HepG2 (cell line): ENCODE data around the gene ZNF512B. TPM values are rescaled to one million over a fixed set of nuclear protein-coding genes. Genes with fewer than 3 reads are reported as not detected.

Experiments
- ARNT2 ChIP-seq: sonication (generic); formaldehyde crosslinking; IDR thresholded peaks from 2 replicates; pipeline ENCODE4 v1.8.0; 2022; ENCODE audit warnings: mild to moderate bottlenecking, low read depth, missing genetic modification reagents, moderate library complexity
- BRCA1 ChIP-seq: sonication (generic); formaldehyde crosslinking; IDR thresholded peaks from 2 replicates; pipeline ENCODE4 v1.4.0; 2020; ENCODE audit warnings: missing genetic modification reagents
- FOXC1 ChIP-seq: sonication (generic); formaldehyde crosslinking; IDR thresholded peaks from 2 replicates; pipeline ENCODE4 v1.8.0; 2022; ENCODE audit warnings: mild to moderate bottlenecking, missing genetic modification reagents, borderline replicate concordance
- HOXA9 ChIP-seq: sonication (generic); formaldehyde crosslinking; IDR thresholded peaks from 2 replicates; pipeline ENCODE4 v1.8.1; 2022; ENCODE audit warnings: missing genetic modification reagents, mild to moderate bottlenecking, moderate library complexity, borderline replicate concordance
- KMT2A ChIP-seq: sonication (generic); formaldehyde crosslinking; IDR thresholded peaks from 2 replicates; pipeline ENCODE4 v1.4.0; 2020; ENCODE audit warnings: missing genetic modification reagents
- NPAS2 ChIP-seq: sonication (generic); formaldehyde crosslinking; IDR thresholded peaks from 2 replicates; pipeline ENCODE4 v1.8.0; 2022; ENCODE audit warnings: mild to moderate bottlenecking, missing genetic modification reagents, borderline replicate concordance
- RBM22 ChIP-seq: fragments of 200-400 bp; formaldehyde crosslinking; optimal IDR thresholded peaks from 2 replicates; pipeline ENCODE3; 2017; ENCODE audit warnings: mild to moderate bottlenecking, low read length, moderate library complexity
- SALL1 ChIP-seq: sonication (generic); formaldehyde crosslinking; IDR thresholded peaks from 2 replicates; pipeline ENCODE4 v1.8.0; 2022; ENCODE audit warnings: mild to moderate bottlenecking, missing genetic modification reagents
- SMAD1 ChIP-seq: sonication (generic); formaldehyde crosslinking; IDR thresholded peaks from 2 replicates; pipeline ENCODE4 v1.4.0; 2020; ENCODE audit warnings: missing genetic modification reagents, low read depth, mild to moderate bottlenecking, borderline replicate concordance
- SMC3 ChIP-seq: IDR thresholded peaks from 2 replicates; pipeline ENCODE4 v1.6.1; 2011; ENCODE audit warnings: low read length, improper control_type of control experiment
- SPEN ChIP-seq: sonication (generic); formaldehyde crosslinking; IDR thresholded peaks from 2 replicates; pipeline ENCODE4 v1.5.1; 2020; ENCODE audit warnings: low read depth, mild to moderate bottlenecking, missing genetic modification reagents
- TFAP4 ChIP-seq: sonication (generic); IDR thresholded peaks from 2 replicates; pipeline ENCODE4 v1.6.1; 2016; ENCODE audit warnings: low read depth, borderline replicate concordance
- YY1 ChIP-seq: IDR thresholded peaks from 2 replicates; pipeline ENCODE4 v1.6.1; 2011; ENCODE audit warnings: low read length, low read depth, moderate library complexity, mild to moderate bottlenecking; ENCODE audit not compliant: insufficient read depth, insufficient replicate concordance
- ZBTB2 ChIP-seq: sonication (generic); formaldehyde crosslinking; IDR thresholded peaks from 2 replicates; pipeline ENCODE4 v1.8.0; 2022; ENCODE audit warnings: low read depth, missing genetic modification reagents
- ZBTB21 ChIP-seq: sonication (generic); formaldehyde crosslinking; IDR thresholded peaks from 2 replicates; pipeline ENCODE4 v1.4.0; 2020; ENCODE audit warnings: missing genetic modification reagents
- ZFP90 ChIP-seq: sonication (generic); formaldehyde crosslinking; IDR thresholded peaks from 2 replicates; pipeline ENCODE4 v1.8.0; 2022; ENCODE audit warnings: missing genetic modification reagents, mild to moderate bottlenecking, inconsistent platforms, borderline replicate concordance
- ZFY ChIP-seq: sonication (generic); formaldehyde crosslinking; IDR thresholded peaks from 2 replicates; pipeline ENCODE4 v1.4.0; 2020; ENCODE audit warnings: missing genetic modification reagents
- ZNF34 ChIP-seq: sonication (generic); formaldehyde crosslinking; IDR thresholded peaks from 2 replicates; pipeline ENCODE4 v1.4.0; 2020; ENCODE audit warnings: mild to moderate bottlenecking, missing genetic modification reagents, borderline replicate concordance
- ZNF503 ChIP-seq: sonication (generic); formaldehyde crosslinking; IDR thresholded peaks from 2 replicates; pipeline ENCODE4 v1.4.0; 2020; ENCODE audit warnings: missing genetic modification reagents
- ZNF775 ChIP-seq: sonication (generic); formaldehyde crosslinking; IDR thresholded peaks from 2 replicates; pipeline ENCODE4 v1.4.0; 2020; ENCODE audit warnings: missing genetic modification reagents, mild to moderate bottlenecking, moderate library complexity, borderline replicate concordance
- ZNF781 ChIP-seq: sonication (generic); formaldehyde crosslinking; IDR thresholded peaks from 2 replicates; pipeline ENCODE4 v1.5.1; 2020; ENCODE audit warnings: borderline replicate concordance, mild to moderate bottlenecking, missing genetic modification reagents; ENCODE audit errors: not compliant biosample characterization
- polyA plus RNA-seq, 8 experiments: library from polyadenylated mRNA; depleted of rRNA in 3 of 8; stranded (reverse) in 7 of 8; unstranded in 1 of 8; fragments of >200 nt; fragmentation: Illumina TruSeq in 4 of 8; extraction: Trizol in 4 of 8; gene quantifications; 2 replicates each; pipeline versions ENCODE4 v1.2.1 to v1.2.3, GENCODE V29; 2011 to 2016; ENCODE audit warnings: low read depth in 4 of 8, missing spikeins in 1 of 8, mixed read lengths in 1 of 8; ENCODE audit not compliant: insufficient read depth in 1 of 8
- total RNA-seq, 5 experiments: library from RNA; depleted of rRNA; stranded (reverse); fragments of >200 nt; fragmentation: Illumina TruSeq; extraction: Trizol; gene quantifications; 2 replicates each; pipeline ENCODE4 v1.2.3, GENCODE V29; 2016; ENCODE audit warnings: low read depth in 1 of 5
- TF ChIP-seq, protein P1 (sequence below): sonication (generic); formaldehyde crosslinking; IDR thresholded peaks from 2 replicates; pipeline ENCODE4 v1.5.1; 2020; ENCODE audit warnings: missing genetic modification reagents, mild to moderate bottlenecking, borderline replicate concordance

The ZNF512B gene
- total and polyA plus RNA-seq, 2 of the 13 experiments (the other 11 are each of a cell fraction or from before 2014, with no cell fraction given) = 11.5 to 30.6 TPM

- TF ChIP-seq NPAS2 (CRISPR knock-in tag) = no peak
- no peak for TF ChIP-seq TFAP4
- TF ChIP-seq ARNT2 (CRISPR knock-in tag) = no peak
- no peak for TF ChIP-seq SMAD1
- TF ChIP-seq BRCA1 (CRISPR knock-in tag) = no peak
- TF ChIP-seq ZNF34 (CRISPR knock-in tag) = no peak
- TF ChIP-seq ZNF775 (CRISPR knock-in tag) = no peak
- no peak for TF ChIP-seq RBM22
- TF ChIP-seq ZNF503 (CRISPR knock-in tag) = no peak
- TF ChIP-seq SALL1 (CRISPR knock-in tag) = no peak
- TF ChIP-seq FOXC1 (CRISPR knock-in tag) = no peak
- no peak for TF ChIP-seq SPEN (CRISPR knock-in tag)
- TF ChIP-seq ZFP90 (CRISPR knock-in tag) = no peak
- TF ChIP-seq ZNF781 (CRISPR knock-in tag) = no peak
- TF ChIP-seq ZBTB21 (CRISPR knock-in tag) = no peak
- TF ChIP-seq ZBTB2 = no peak
- TF ChIP-seq ZFY = no peak
- no peak for TF ChIP-seq SMC3
- TF ChIP-seq YY1 = no peak
- TF ChIP-seq, protein P1, sequence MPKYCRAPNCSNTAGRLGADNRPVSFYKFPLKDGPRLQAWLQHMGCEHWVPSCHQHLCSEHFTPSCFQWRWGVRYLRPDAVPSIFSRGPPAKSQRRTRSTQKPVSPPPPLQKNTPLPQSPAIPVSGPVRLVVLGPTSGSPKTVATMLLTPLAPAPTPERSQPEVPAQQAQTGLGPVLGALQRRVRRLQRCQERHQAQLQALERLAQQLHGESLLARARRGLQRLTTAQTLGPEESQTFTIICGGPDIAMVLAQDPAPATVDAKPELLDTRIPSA (CRISPR knock-in tag) = no peak
- TF ChIP-seq HOXA9 (CRISPR knock-in tag) = no peak
- TF ChIP-seq KMT2A (CRISPR knock-in tag) = no peak
Measured at GRCh38 chr20:63955281-63955826, 14.4 kb downstream of the ZNF512B start (continued).
